GM15510 (cell line): ENCODE measurements around the gene OAT.

Experiments
- POLR2A ChIP-seq: IDR thresholded peaks from 3 replicates; pipeline ENCODE4 v1.6.1; 2011; ENCODE audit warnings: borderline replicate concordance; ENCODE audit not compliant: insufficient read length; ENCODE audit errors: extremely low read depth

The OAT gene

GRCh38 chr10:124418726-124419501, at the start of gene OAT:
TSS of gene OAT (minus strand) at chr10:124418923. CDS start at chr10:124412171, 6,752 bp downstream.
- TF ChIP-seq POLR2A: peak; percentile 78

DNA sequence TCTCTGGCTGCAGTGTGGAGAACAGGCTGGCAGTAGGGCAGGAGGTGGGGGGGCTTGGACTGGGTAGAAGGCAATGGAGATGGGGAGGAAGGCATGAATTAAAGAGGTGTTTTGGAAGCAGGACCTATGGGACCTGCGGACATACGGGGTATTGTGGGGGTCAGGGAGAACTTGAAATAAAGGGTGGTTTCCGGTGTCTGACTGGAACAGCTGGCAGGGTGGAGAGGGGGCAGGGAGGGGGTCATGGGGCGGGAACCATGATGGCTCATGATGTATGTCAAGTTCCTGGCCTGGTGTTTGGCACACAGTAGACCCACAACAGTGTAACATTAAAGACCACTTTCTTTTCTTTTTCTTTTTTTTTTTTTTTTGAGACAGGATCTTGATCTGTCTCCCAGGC, 48.4 kb upstream of the OAT start:
- no peak for TF ChIP-seq POLR2A

- TF ChIP-seq POLR2A: no peak
These were observed 47.2 kb upstream of the OAT start for GRCh38 chr10:124465777-124466488.

- no peak for TF ChIP-seq POLR2A
These were observed 46.5 kb upstream of the OAT start for GRCh38 chr10:124465003-124465776.

DNA sequence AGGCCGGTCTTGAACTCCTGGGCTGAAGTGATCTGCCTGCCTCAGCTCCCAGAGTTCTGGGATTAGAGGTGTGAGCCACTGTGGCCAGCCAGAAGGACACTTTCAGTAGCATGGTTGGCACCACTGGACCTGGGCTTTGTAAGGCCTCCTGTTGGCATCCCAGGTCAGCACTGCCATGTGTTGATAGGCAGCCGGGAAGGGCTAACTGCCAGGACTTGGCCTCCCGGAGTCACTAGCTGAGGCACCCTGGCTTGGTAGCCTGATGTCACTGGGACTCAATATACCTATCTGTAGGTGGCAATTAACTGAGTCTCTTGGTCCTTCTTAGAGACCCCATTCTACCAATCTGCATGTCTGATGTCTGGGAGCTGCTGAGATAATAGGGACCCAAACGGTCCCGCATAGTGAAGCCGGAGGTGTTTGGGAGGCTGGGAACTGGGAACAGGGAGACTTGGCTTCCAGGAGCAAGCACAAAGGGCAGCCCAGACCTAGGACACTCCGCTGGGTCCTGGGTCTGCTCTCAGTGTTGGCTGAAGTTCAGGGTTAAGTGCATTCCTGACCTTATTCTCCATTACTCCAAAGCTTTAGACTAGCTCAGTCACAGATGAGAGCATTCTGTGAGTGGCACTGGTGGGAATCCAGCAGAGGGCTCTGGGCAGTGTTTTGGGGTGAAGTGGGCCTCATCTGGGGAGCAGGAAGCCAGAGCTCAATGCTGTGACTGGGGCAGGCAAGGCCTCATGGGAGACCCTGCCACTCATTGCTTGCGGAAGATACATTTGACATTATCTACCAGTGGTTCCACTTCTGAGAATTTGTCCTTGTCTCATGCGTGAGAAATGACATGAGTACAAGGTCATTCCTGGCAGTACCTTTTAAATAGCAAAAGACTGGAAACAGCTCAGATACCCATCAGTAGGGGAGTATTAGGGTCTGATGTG, 45.6 kb upstream of the OAT start:
- no peak for TF ChIP-seq POLR2A

GRCh38 chr10:124462348-124462695, 43.6 kb upstream of the OAT start:
- TF ChIP-seq POLR2A: no peak

GRCh38 chr10:124461642-124462347, 43.1 kb upstream of the OAT start, which contains the start of gene LHPP:
TSS of gene LHPP (plus strand) at chr10:124461823. CDS start at chr10:124461863, 40 bp downstream.
- peak; percentile 51 for TF ChIP-seq POLR2A

GRCh38 chr10:124460144-124460543, 41.4 kb upstream of the OAT start:
- no peak for TF ChIP-seq POLR2A

- TF ChIP-seq POLR2A: no peak
These were observed 40.7 kb upstream of the OAT start for GRCh38 chr10:124459395-124459794.

GRCh38 chr10:124458889-124459288, 40.2 kb upstream of the OAT start:
- TF ChIP-seq POLR2A: no peak

GRCh38 chr10:124458473-124458872, 39.8 kb upstream of the OAT start:
- TF ChIP-seq POLR2A: no peak

GRCh38 chr10:124455441-124455840, 36.7 kb upstream of the OAT start:
- no peak for TF ChIP-seq POLR2A

DNA sequence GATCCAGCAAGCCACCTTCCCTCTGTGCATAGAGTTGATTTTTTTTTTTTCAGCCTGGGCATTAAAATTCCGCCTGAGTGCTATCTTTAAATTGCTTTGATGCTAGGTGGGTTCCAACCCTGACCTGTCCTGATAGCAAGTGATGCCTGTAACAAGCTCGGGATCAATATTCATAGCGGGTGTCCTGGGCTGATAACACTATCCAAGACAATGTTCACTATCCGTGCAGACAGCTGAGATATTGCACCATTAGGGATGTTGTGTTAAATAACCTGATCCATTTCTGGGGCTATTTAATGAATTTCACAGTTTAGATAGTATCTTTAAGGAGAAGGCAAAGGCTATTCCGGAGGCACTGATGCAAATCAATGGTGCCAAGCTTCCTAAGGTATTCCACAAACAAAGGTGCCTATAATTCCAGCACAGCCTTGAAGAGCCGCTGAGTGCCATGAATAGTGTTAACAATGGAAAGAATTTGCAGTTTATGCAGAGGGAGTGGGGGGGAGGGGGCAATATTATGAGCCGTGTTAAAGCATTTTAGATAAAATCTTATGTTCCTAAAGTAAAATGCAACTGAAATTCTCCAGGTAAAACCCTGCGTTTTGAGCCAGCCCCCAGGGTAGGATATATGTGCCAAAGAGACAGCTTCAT, 35.4 kb upstream of the OAT start:
- no peak for TF ChIP-seq POLR2A
